Measurements from ENCODE around the gene MKRN1. TPM values are rescaled to one million over a fixed set of nuclear protein-coding genes. Genes with fewer than 3 reads are reported as not detected.

Gene MKRN1
- total RNA-seq = 100 to 1,000 TPM; 169 to 263 (median 188) TPM
- long read RNA-seq, donor 1, transcript MKRN1-202 (5 exons, 1,601 nt) = minor isoform, 22 of 352 reads
- long read RNA-seq, donor 1, transcript MKRN1-201 (8 exons, 3,151 nt) = major isoform, 283 of 352 reads
- long read RNA-seq, donor 1, partial matches to known transcripts = 16 of 352 reads
- long read RNA-seq, donor 1, other reads (novel, unspliced or antisense) = 23 of 352 reads
- long read RNA-seq, donor 2, transcript MKRN1-201 (8 exons, 3,151 nt) = major isoform, 39 of 65 reads
- long read RNA-seq, donor 2, transcript MKRN1-202 (5 exons, 1,601 nt) = minor isoform, 8 of 65 reads
- long read RNA-seq, donor 2, partial matches to known transcripts = 3 of 65 reads
- long read RNA-seq, donor 2, other reads (novel, unspliced or antisense) = 14 of 65 reads

DNA sequence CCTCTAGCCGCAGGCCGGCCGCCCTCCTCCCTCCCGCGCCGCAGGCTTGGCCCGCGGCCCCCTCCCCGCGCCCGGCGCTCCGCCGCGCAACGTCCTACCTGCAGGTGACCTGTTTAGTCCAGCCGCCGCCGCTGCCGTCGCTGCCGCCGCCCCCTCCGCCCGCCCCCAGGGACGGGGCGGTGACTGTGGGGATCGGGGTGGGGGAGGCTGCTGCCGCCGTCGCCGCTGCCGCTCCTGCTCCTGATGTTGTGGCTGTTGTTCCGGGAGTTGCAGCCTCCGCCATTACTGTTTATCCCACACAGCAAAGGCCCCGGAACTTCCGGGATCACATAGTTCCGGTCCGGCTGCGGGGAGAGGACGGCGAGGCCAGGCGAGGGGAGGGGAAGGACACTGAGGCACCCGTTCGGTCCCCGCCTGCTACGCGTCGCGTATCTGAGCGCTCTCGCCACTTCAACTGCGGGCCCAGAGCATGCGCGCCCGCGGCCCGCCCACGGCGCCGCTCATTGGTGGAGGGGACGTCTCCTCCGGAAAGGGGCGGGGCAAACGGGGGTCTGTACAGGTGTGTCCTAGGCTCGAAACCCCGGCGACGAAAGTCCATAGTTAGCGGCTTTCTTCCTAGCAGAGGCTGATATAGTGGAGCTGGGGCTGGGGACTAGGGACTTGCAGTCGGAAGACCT lies at the start of gene MKRN1:
Gene MKRN1, minus strand, starts transcription at position 444 of the 677 bp plus-strand sequence. Its CDS starts 161 bp downstream, at position 283.
- H3K4me3 ChIP-seq = peak within 1 kb of the TSS; percentile 99
- H3K4me1 ChIP-seq (ENCODE audit: low read depth) = peaks cover 24% of the 10 kb centered on the region
- intact Hi-C loops (cut with DNase I, micrococcal nuclease) = no loop called here
- peak; percentile 96 to 98 (median 98) for DNase-seq
- TF ChIP-seq CTCF (IDR thresholded peaks at IDR 0.05) = no peak
- H3K36me3 ChIP-seq (ENCODE audit: low read depth) = no peaks in the 10 kb centered on the region
- peak; percentile 94 for ATAC-seq
- H3K9me3 ChIP-seq = no peaks in the 10 kb centered on the region

GRCh38 chr7:140526787-140527664 lies 47.7 kb upstream of the MKRN1 start:
- no peak for TF ChIP-seq CTCF (IDR thresholded peaks at IDR 0.05)
- Histone ChIP-seq H3K9me3 (no peaks in the 10 kb centered on the region), H3K4me1 (ENCODE audit: low read depth) (no peaks in the 10 kb centered on the region), H3K36me3 (ENCODE audit: low read depth) (no peaks in the 10 kb centered on the region), H3K4me3 (no peak overlapping the region)
- no peak for ATAC-seq
- peak in 1 of 3 donors; percentile 30 for DNase-seq
- intact Hi-C loops (cut with DNase I, micrococcal nuclease) = no loop called here

GRCh38 chr7:140526214-140526613 lies 46.9 kb upstream of the MKRN1 start:
- Histone ChIP-seq H3K36me3 (ENCODE audit: low read depth) (no peaks in the 10 kb centered on the region), H3K9me3 (no peaks in the 10 kb centered on the region), H3K4me1 (ENCODE audit: low read depth) (no peaks in the 10 kb centered on the region), H3K4me3 (no peak overlapping the region)
- DNase-seq (peak in 1 of 3 donors; percentile 51), ATAC-seq (peak; percentile 27)
- TF ChIP-seq CTCF (IDR thresholded peaks at IDR 0.05) = no peak
- intact Hi-C loops (cut with DNase I, micrococcal nuclease) = no loop called here

GRCh38 chr7:140525743-140526142 lies 46.4 kb upstream of the MKRN1 start:
- DNase-seq (peak; percentile 67 to 77 (median 75)), ATAC-seq (peak; percentile 94)
- Histone ChIP-seq H3K4me3 (no peak overlapping the region), H3K4me1 (ENCODE audit: low read depth) (no peaks in the 10 kb centered on the region), H3K36me3 (ENCODE audit: low read depth) (no peaks in the 10 kb centered on the region), H3K9me3 (no peaks in the 10 kb centered on the region)
- intact Hi-C loops (cut with DNase I, micrococcal nuclease) = no loop called here
- TF ChIP-seq CTCF (IDR thresholded peaks at IDR 0.05) = no peak

DNA sequence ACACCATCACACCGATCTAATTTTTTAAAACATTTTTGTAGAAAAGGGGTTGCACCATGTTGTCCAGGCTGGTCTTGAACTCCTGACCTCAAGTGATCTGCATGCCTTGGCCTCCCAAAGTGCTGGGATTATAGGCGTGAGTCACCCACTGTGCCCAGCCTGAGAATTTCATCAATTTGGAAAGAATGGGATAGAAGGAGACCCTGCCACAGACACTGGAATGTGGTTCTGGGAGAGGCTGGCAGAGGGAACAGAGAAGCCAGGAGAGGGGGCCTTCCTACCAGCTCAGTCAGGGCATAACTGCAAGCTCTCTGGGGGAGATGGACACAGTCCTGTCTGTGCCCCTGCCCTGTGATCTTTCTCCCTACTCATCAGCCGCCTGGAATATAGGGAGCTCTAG lies 42.1 kb upstream of the MKRN1 start:
- peaks cover 3% of the 10 kb centered on the region for H3K4me1 ChIP-seq (ENCODE audit: low read depth)
- intact Hi-C loops (cut with DNase I, micrococcal nuclease) = no loop called here
- ATAC-seq (no peak), DNase-seq (no peak)
- no peaks in the 10 kb centered on the region for H3K9me3 ChIP-seq
- H3K4me3 ChIP-seq = no peak overlapping the region
- no peak for TF ChIP-seq CTCF (IDR thresholded peaks at IDR 0.05)
- H3K36me3 ChIP-seq (ENCODE audit: low read depth) = no peaks in the 10 kb centered on the region

All from mucosa of descending colon (tissue), 3 donors.